Epidermal melanocyte (primary cell): ENCODE measurements around the gene ENDOU.

Experiments
- DNase-seq: peaks from one replicate; pipeline ENCODE4 v3.0.0; 2011; ENCODE audit warnings: low spot score; ENCODE audit not compliant: insufficient read length

Gene ENDOU

GRCh38 chr12:47725091-47725772, at the start of gene ENDOU:
Gene ENDOU, minus strand, starts transcription at chr12:47725490. Its CDS starts 77 bp downstream, at chr12:47725413.
- DNase-seq: no peak

DNA sequence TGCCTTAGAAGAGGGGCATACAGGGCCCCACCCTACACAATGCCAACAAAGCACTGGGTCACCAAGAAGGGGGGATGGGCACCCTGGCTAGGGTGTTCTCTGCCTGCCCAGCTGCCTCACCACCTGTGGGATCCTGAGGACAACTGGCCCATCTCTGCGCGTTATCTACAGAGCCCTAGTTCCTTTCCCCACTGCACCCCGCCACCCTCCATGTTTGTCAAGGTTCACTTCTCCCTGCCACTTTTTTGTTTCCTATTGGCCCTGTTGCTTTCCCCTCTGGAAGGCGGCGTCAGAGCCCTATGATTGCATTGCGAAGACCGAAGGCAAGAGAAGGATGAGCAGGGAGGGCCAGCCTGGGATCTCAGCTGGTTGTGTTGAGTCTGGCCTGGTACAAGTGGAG, 49.4 kb upstream of the ENDOU start:
- DNase-seq: no peak

DNA sequence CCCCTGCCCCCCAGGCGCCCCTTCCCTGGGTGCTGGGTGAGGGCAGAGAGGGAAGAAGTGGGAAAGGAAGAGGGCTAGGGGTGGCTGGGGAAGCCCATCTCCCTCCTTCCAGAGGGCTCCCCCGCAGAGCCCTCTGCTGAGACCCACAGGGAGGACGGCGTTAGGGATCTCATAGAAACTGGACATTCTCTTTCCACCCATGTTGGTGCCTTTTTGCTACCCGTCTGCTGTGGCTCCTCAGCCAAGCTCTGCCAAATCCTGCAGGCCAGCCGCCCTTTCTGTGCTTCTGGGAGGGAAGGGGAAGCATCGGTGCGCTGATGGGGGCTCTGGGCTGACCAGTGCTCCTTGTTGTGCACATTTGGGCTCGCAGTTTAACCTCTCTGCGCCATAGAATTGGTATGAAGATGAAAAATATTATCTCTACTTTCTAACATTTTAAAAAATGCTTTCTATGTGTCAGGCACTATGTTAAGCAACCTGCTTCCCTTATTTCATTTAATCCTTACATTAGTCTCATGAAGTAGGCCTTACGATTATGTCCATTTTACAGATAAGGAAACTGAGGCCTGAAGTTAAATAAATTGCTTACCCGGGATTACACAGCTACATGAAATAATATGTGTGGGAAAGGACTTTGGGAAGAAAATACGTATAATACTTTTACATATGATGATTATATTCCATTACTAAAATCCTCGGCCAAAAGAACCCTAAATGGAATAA, 48.7 kb upstream of the ENDOU start:
- DNase-seq: no peak

DNA sequence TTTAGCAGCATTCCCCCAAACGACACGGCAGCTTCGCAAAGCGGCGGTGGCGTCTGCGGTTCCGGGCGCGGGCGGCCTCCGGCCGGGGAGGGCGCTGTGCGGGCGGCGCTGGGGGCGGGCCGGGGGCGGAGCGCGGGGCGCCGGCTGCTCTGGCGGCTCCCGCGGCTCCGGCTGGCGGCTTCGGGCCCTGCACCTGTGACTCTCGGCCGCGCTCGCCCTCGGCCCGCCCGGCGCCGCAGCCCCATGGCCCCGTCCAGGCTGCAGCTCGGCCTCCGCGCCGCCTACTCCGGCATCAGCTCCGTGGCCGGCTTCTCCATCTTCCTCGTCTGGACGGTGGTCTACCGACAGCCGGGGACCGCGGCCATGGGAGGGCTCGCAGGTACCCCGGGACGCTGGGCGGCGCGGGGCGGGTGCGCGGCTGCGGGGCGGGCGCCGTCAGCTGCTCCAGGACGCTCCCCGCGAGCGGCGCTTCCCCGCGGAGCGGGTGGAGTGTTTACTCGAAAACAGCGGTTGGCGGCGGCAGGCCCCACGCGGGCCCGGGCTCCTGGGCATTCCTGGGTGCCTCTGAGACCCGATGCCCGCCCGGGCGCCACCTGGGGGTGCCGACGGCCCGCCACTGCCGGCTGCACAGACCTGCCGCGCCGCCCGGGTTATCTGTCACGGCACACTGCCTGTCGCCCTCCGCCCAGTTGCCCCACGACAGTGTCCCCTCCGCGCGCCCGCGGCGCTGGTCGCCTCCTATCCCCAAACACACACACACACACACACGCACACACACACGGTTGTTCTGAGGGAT, 48.0 kb upstream of the ENDOU start, which contains the start of gene SLC48A1:
TSS of gene SLC48A1 (plus strand) at position 177 of the 796 bp plus-strand sequence. CDS start at position 244, 67 bp downstream.
- DNase-seq: peak; percentile 82

- no peak for DNase-seq
Measured at GRCh38 chr12:47772738-47773061, 47.4 kb upstream of the ENDOU start.

GRCh38 chr12:47772094-47772660, 46.9 kb upstream of the ENDOU start:
- DNase-seq: no peak

DNA sequence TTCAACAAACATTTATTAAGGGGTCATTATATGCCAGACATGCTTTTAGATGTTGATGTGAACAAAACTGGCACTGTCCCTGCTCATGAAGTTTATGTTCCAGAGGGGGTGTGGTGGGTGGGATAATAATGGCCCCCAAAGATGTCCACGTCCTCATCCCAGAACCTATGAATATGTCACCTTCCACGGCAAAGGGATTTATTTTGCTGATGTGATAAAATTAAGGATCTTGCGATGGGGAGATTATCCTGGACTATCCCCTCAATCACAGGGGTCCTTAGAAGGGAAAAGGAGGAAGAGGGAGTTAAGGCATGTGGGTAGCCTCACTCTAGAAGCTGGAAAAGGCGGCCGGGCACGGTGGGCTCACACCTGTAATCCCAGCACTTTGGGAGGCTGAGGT, 46.0 kb upstream of the ENDOU start:
- no peak for DNase-seq

- no peak for DNase-seq
Measured at GRCh38 chr12:47770086-47770726, 44.9 kb upstream of the ENDOU start.

GRCh38 chr12:47769234-47770085, 44.2 kb upstream of the ENDOU start:
- DNase-seq: no peak

- DNase-seq: no peak
Measured at GRCh38 chr12:47768323-47768811, 43.1 kb upstream of the ENDOU start.

GRCh38 chr12:47767216-47767724, 42.0 kb upstream of the ENDOU start:
- DNase-seq: no peak

DNA sequence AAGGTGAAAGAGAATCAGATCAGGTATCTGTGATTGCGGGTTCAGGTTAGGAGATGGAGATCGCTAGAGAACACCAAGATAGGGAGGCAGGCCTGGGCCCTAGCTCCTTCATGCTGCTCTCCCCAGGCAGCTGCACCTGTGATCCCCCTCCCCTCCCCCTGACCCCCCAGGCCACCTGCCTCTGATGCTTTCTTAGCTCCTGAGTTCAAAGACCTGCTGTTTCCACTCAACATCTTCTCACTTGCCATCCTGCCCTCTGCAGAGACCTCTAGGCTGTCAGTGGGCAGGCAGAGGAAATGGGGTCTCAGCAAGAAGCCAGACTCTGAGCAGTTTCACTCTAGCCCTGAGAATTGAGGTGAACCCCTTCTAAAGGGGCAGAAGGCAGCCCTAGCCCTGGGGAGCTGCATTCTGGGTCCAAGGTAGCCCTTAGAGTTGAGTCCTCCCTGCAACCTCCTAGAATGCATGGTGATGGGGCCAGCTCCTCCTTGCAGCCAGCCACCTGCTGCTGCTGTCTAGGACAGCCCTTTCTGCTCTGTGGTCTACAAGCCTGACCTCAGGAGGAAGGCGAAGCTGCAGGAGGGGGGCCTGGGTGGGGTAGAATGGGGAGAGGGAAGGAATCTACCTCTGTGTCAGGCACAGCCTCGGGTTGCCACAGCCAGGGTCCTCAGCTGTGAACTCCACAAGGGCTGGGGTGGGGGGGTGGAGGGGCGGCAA, 41.4 kb upstream of the ENDOU start:
- DNase-seq: no peak

- no peak for DNase-seq
Measured at GRCh38 chr12:47763481-47764346, 38.4 kb upstream of the ENDOU start.

- DNase-seq: no peak
Measured at GRCh38 chr12:47762850-47763465, 37.7 kb upstream of the ENDOU start.

DNA sequence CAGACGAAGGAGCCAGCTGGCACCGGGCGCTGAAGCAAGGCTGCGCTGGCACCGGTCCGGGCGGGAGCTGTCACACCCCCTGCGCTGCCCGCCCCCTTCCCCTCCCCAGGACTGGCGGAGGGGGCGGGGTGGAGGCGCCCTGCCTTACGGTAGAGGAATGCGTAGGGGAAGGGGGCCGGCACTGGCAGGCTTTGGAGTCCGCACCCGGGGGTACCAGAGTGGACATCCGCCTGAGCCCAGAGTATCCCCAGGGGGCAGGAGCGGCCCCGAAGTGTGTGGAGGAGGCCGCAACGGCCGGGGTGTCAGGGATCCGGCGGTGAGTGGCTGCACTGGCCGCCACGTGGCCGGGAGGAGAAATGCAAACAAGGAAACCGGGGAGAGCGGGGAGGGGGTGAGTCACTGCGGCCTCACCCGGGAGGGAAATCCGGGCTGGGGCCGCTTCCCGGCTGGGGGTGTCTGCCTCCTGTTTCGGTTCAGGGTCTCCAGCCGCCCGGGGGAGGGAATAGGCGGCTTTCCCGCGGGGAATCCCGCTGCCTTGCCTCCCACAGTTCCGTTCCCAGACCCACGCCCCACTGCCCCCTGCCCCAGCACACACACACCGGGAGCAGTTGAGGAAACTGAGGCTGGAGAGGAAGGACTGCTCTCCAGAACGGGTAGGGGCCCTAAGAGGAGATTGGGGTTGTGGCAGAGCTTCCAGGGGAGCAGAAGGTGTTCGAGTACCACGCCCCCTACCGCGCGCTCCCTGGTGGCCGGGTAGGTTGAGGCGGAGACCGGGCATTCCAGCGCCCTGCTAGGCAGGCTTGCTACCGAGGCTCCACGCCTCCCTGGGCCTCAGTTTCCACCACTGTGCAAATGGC, 33.8 kb upstream of the ENDOU start, which contains the start of gene RAPGEF3:
TSS of gene RAPGEF3 (minus strand) at position 47 of the 857 bp plus-strand sequence. CDS start 324 bp downstream, outside the sequence.
- peak; percentile 89 for DNase-seq

GRCh38 chr12:47758584-47758833, 33.2 kb upstream of the ENDOU start:
- DNase-seq: no peak
